GM18507 (cell line): ENCODE data around the gene PREP.

Experiments used
- DNase-seq: peaks from one replicate; pipeline ENCODE4 v3.0.0; 2011; ENCODE audit warnings: low read depth; ENCODE audit not compliant: insufficient read length; ENCODE audit errors: extremely low spot score
- FAIRE-seq: peaks from 2 replicates; lab custom pipeline; 2011; peaks lifted over from hg19 to GRCh38; lab: Jason Lieb, UNC

PREP gene

GRCh38 chr6:105279463-105279862 lies 123.4 kb downstream of the PREP start:
- FAIRE-seq: no peak
- DNase-seq: no peak

GRCh38 chr6:105278813-105279212 lies 124.1 kb downstream of the PREP start:
- FAIRE-seq: no peak
- DNase-seq: no peak

GRCh38 chr6:105278035-105278434 lies 124.8 kb downstream of the PREP start:
- FAIRE-seq (no peak), DNase-seq (no peak)

- no peak for DNase-seq
- no peak for FAIRE-seq
Measured at GRCh38 chr6:105276374-105276773, 126.5 kb downstream of the PREP start.

- no peak for FAIRE-seq
- no peak for DNase-seq
Measured at GRCh38 chr6:105275542-105275941, 127.3 kb downstream of the PREP start.

- no peak for DNase-seq
- no peak for FAIRE-seq
Measured at GRCh38 chr6:105274678-105275077, 128.2 kb downstream of the PREP start.

GRCh38 chr6:105273589-105273988 lies 129.3 kb downstream of the PREP start:
- DNase-seq (no peak), FAIRE-seq (no peak)

- FAIRE-seq (no peak), DNase-seq (no peak)
Measured at GRCh38 chr6:105272786-105273185, 130.1 kb downstream of the PREP start.

GRCh38 chr6:105270511-105270910 lies 132.4 kb downstream of the PREP start:
- no peak for FAIRE-seq
- no peak for DNase-seq

GRCh38 chr6:105269390-105269789 lies 133.5 kb downstream of the PREP start:
- no peak for FAIRE-seq
- DNase-seq: no peak

- DNase-seq: no peak
- no peak for FAIRE-seq
Measured at GRCh38 chr6:105263685-105264610, 138.9 kb downstream of the PREP start.

- no peak for FAIRE-seq
- DNase-seq: no peak
Measured at GRCh38 chr6:105259913-105260889, 142.7 kb downstream of the PREP start.

- no peak for FAIRE-seq
- no peak for DNase-seq
Measured at GRCh38 chr6:105258816-105259215, 144.1 kb downstream of the PREP start.

GRCh38 chr6:105257340-105257739 lies 145.5 kb downstream of the PREP start:
- no peak for FAIRE-seq
- no peak for DNase-seq

GRCh38 chr6:105256619-105257018 lies 146.3 kb downstream of the PREP start:
- FAIRE-seq (no peak), DNase-seq (no peak)

GRCh38 chr6:105253787-105254186 lies 149.1 kb downstream of the PREP start:
- DNase-seq (no peak), FAIRE-seq (no peak)

- no peak for DNase-seq
- FAIRE-seq: no peak
Measured at GRCh38 chr6:105251689-105252088, 151.2 kb downstream of the PREP start.

- no peak for DNase-seq
- no peak for FAIRE-seq
Measured at GRCh38 chr6:105250533-105250932, 152.3 kb downstream of the PREP start.

GRCh38 chr6:105243487-105243886 lies 159.4 kb downstream of the PREP start:
- DNase-seq: no peak
- FAIRE-seq: no peak

- DNase-seq: no peak
Measured at GRCh38 chr6:105235155-105235554, 167.7 kb downstream of the PREP start.

More at GRCh38 chr6:105235155-105235554, 167.7 kb downstream of the PREP start:
- FAIRE-seq: no peak
